Prostate gland (tissue), 2 donors: ENCODE data around the gene NDUFA11. TPM values are rescaled to one million over a fixed set of nuclear protein-coding genes. Genes with fewer than 3 reads are reported as not detected.

Source experiments
- DNase-seq: peaks from one replicate; pipeline ENCODE4 v3.0.0-alpha.2; 2019; ENCODE audit warnings: low spot score
- H3K27ac ChIP-seq, 2 donors: fragments of 200-600 bp; sonication (generic); 2 replicates each; pipeline ENCODE4 v1.5.1; 2017 to 2019
- H3K27me3 ChIP-seq: fragments of 200-600 bp; sonication (generic); replicated peaks from 2 replicates; pipeline ENCODE4 v1.5.1; 2019; ENCODE audit not compliant: insufficient read depth
- H3K36me3 ChIP-seq, 2 donors: fragments of 200-600 bp; sonication (generic); 1 replicate in 1 of 2; 2 replicates in 1 of 2; pipeline versions ENCODE4 v1.5.1 to v1.8.1; 2017 to 2019
- H3K4me1 ChIP-seq: fragments of 200-600 bp; sonication (generic); replicated peaks from 2 replicates; pipeline ENCODE4 v1.5.1; 2019
- H3K4me3 ChIP-seq, 2 donors: fragments of 200-600 bp; sonication (generic); 2 replicates each; pipeline ENCODE4 v1.5.1; 2017 to 2019
- H3K9me3 ChIP-seq: fragments of 200-600 bp; sonication (generic); 2 replicates; pipeline ENCODE4 v1.5.1; 2017
- POLR2A ChIP-seq: fragments of 450-650 bp; IDR thresholded peaks from one replicate; pipeline ENCODE4 v1.6.1; 2016; ENCODE audit warnings: antibody characterized with exemption, mild to moderate bottlenecking
- POLR2AphosphoS5 ChIP-seq: sonication (generic); formaldehyde crosslinking; IDR thresholded peaks from one replicate; pipeline ENCODE4 v1.6.1; 2017; ENCODE audit warnings: antibody characterized with exemption
- WGBS: methylation state at CpG from one replicate; pipeline ENCODE4 v1.1.5; 2018; 5-methylcytosine and 5-hydroxymethylcytosine counted together
- intact Hi-C: fragments of 100-400 bp; cut with DNase I; formaldehyde crosslinking; loops from one replicate; pipeline ENCODE4 v1.14.2; 2022
- total RNA-seq, 2 donors: library from RNA; depleted of rRNA; stranded (reverse); fragments of >200 nt; gene quantifications; one replicate each; pipeline ENCODE4 v1.1.0, GENCODE V29; 2016
- TF ChIP-seq, protein P1 (sequence below), 4 experiments: fragments of 200-600 bp in 2 of 4; fragments of 450-650 bp in 2 of 4; sonication (generic) in 2 of 4; IDR thresholded peaks; 1 replicate in 3 of 4; 2 replicates in 1 of 4; pipeline ENCODE4 v1.5.1; 2016 to 2019; ENCODE audit warnings: antibody characterized with exemption in 4 of 4, mild to moderate bottlenecking in 2 of 4, moderate library complexity in 2 of 4

The NDUFA11 gene
- total RNA-seq, 2 donors from 2014 or later, result 259 to 327 TPM

DNA sequence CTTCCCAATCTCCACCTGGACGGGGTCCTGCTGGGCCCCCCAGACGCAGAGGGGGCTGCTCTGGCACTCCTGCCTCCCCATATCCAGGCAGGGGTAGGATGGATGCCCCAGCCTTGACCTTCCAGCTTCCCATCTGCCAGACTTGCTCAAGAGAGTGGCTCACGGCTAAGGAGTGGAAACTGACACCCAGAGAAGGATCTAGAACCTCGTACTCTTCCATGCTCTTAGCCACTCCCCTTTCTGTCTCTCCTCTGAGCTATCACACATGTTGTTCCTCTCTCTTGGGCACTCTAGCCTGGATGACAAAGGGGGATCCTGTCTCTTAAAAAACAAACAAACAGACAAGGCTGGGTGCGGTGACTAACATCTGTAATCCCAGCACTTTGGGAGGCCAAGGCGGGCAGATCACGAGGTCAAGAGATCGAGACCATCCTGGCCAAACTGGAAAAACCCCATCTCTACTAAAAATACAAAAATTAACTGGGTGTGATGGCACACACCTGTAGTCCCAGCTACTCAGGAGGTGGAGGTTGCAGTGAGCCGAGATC lies 21.1 kb downstream of the NDUFA11 start:
- intact Hi-C loops, result no loop called here
- no peak for DNase-seq
- Histone ChIP-seq H3K4me1 (no peaks in the 10 kb centered on the region), H3K9me3 (no peaks in the 10 kb centered on the region), H3K4me3 (no peak overlapping the region), H3K27me3 (no peaks in the 10 kb centered on the region), H3K36me3 (no peaks in the 10 kb centered on the region), H3K27ac (peak overlapping the region in 1 of 2 donors; percentile 43)
- 57% methylated on average over 9 of the region's 9 CpGs for WGBS
- TF ChIP-seq POLR2A (no peak), POLR2AphosphoS5 (no peak)
- TF ChIP-seq, protein P1, sequence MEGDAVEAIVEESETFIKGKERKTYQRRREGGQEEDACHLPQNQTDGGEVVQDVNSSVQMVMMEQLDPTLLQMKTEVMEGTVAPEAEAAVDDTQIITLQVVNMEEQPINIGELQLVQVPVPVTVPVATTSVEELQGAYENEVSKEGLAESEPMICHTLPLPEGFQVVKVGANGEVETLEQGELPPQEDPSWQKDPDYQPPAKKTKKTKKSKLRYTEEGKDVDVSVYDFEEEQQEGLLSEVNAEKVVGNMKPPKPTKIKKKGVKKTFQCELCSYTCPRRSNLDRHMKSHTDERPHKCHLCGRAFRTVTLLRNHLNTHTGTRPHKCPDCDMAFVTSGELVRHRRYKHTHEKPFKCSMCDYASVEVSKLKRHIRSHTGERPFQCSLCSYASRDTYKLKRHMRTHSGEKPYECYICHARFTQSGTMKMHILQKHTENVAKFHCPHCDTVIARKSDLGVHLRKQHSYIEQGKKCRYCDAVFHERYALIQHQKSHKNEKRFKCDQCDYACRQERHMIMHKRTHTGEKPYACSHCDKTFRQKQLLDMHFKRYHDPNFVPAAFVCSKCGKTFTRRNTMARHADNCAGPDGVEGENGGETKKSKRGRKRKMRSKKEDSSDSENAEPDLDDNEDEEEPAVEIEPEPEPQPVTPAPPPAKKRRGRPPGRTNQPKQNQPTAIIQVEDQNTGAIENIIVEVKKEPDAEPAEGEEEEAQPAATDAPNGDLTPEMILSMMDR (IDR thresholded peaks at IDR 0.05), result no peak

- intact Hi-C loops, result no loop called here
- WGBS, result 54% methylated on average over 19 of the region's 19 CpGs
- no peak for DNase-seq
These were observed 21.9 kb downstream of the NDUFA11 start for GRCh38 chr19:5881543-5882299.

GRCh38 chr19:5880604-5881078 lies 22.9 kb downstream of the NDUFA11 start:
- intact Hi-C loops, result no loop called here
- H3K4me1 ChIP-seq, result no peaks in the 10 kb centered on the region
- no peaks in the 10 kb centered on the region for H3K9me3 ChIP-seq
- no peak overlapping the region for H3K4me3 ChIP-seq
- no peaks in the 10 kb centered on the region for H3K36me3 ChIP-seq
- WGBS, result 13% methylated on average over 15 of the region's 15 CpGs
- TF ChIP-seq, protein P1 (IDR thresholded peaks at IDR 0.05), result no peak
- peak; percentile 62 for TF ChIP-seq POLR2AphosphoS5
- no peak for TF ChIP-seq POLR2A
- peak; percentile 57 for DNase-seq
- peak overlapping the region in 1 of 2 donors; percentile 45 for H3K27ac ChIP-seq
- H3K27me3 ChIP-seq, result no peaks in the 10 kb centered on the region

More at GRCh38 chr19:5881543-5882299, 21.9 kb downstream of the NDUFA11 start:
- no peaks in the 10 kb centered on the region for H3K4me1 ChIP-seq
- no peak overlapping the region for H3K4me3 ChIP-seq
- TF ChIP-seq POLR2A (no peak), POLR2AphosphoS5 (no peak)
- TF ChIP-seq, protein P1 (IDR thresholded peaks at IDR 0.05), result no peak
- H3K27me3 ChIP-seq, result no peaks in the 10 kb centered on the region
- no peaks in the 10 kb centered on the region for H3K36me3 ChIP-seq
- H3K27ac ChIP-seq, result peak overlapping the region in 1 of 2 donors; percentile 45
- no peaks in the 10 kb centered on the region for H3K9me3 ChIP-seq

DNA sequence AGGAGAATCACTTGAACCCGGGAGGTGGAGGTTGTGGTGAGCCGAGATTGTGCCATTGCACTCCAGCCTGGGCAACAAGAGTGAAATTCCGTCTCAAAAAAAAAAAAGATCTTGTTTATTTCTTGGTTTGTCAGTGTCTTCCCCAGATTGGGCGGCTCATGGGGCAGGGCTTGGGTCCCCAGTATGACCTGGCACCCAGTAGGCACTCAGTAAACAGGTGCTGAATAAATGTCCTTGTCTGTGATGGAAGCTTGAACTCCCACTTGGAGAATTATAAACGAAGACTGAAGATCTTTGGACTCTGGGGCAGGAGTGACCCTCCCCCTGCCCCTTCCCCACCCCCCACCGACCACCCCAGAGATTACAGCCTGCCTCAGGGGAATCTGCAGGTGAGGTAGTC lies 23.4 kb downstream of the NDUFA11 start:
- Histone ChIP-seq H3K4me1 (no peaks in the 10 kb centered on the region), H3K36me3 (no peaks in the 10 kb centered on the region), H3K9me3 (no peaks in the 10 kb centered on the region), H3K4me3 (no peak overlapping the region), H3K27me3 (no peaks in the 10 kb centered on the region), H3K27ac (peak overlapping the region in 1 of 2 donors; percentile 45)
- 34% methylated on average over 6 of the region's 6 CpGs for WGBS
- TF ChIP-seq POLR2A (no peak), POLR2AphosphoS5 (no peak)
- TF ChIP-seq, protein P1 (IDR thresholded peaks at IDR 0.05), result no peak
- intact Hi-C loops, result no loop called here
- DNase-seq, result no peak
